Epidermal melanocyte (primary cell): Measurements from ENCODE around the gene WDR27.
"Not testable (repeated sequence)": the region's sequence is repeated elsewhere in the genome, so short reads cannot be mapped to it uniquely, and the experiment has no call there.

ENCODE experiments used
- DNase-seq: peaks from one replicate; pipeline ENCODE4 v3.0.0; 2011; ENCODE audit warnings: low spot score; ENCODE audit not compliant: insufficient read length

Gene WDR27

DNA sequence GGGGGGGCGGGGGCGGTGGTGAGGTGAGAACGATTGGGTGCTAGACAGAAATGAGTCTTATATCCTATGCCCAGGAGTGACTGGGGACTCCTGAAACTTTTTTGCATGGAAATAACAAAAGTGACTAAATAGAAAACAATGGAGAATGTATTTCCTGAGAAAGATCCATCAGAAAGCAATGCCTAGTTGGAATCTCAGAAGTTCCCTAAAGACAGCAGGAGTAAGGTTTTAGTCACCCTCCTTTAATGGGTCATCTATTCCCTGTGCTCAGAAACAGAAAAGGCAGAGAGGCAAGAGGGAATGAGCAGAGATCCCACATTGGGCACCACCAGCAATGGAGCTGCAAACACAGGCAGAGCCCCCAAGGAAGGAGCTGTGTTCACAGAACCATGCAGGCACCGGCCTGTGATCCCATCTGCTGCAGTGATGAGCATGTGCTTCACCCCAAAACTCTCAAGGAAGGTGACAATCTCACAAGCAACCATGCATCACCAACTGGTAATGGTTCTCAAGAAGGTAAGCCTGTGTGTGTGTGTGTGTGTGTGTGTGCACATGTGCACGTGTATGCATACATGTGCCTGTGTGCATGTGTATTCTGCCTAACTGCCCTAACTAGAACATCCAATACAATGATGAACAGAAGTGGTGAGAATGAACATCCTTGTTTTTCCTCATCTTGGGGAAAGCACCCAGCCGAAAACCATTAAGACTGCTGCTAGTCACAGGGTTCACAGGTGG is 168.4 kb downstream of the WDR27 start:
- DNase-seq: no peak

DNA sequence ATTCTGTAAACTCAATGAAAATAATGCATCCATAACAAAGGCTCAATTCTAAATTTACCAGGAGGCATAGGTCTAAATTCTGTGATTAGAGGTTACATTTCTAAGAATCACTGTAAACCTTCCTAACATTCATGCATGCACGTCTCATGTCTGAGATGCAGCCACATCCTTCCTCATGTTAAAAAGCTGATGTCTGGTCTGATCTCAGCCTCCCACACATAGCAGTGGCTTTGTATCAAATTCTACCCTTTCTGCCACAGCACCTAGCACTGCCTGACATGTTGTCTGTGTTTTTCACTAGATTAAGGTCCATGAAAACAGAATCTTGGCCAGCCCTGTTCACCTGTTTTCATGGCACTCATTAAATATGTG is 171.1 kb downstream of the WDR27 start:
- no peak for DNase-seq

DNA sequence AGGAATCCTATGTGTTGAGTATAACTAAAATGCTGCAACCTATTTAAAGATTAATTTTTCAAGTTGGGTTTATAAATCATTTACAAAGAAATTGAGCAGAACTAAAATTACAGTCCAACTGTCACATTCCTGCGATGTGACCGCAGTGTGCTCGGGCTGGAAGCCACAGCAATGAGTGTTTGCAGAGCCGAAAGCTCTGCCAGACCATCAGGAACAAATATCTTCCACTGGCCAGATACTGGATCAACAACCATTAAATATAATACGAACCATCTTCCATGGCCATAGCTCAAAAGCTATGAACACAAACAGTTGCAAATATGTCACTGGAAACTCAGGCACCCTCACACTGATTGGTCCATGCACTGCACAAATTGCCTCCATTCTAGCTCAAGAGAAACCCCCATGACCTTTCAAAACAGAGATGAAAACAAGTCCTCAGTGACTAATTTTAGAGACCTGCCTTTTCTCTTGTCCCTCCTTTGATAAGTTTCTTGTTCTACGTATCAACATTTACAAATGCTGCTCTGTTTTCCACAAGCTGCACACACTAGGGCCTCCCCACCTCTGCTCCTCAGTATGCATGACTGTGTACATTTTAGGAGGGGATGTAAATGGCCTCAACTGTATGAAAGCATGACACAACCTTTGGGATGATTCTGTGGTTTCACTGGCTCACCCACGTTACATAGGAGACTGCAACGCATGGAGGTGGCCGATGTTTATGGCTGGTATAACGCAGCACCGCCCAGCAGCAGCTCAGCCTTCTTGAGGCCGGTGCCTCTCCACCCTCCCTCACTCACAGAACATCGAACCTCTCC is 171.7 kb downstream of the WDR27 start:
- DNase-seq: no peak

- no peak for DNase-seq
Observed at GRCh38 chr6:169528755-169529154, 173.1 kb downstream of the WDR27 start.

DNA sequence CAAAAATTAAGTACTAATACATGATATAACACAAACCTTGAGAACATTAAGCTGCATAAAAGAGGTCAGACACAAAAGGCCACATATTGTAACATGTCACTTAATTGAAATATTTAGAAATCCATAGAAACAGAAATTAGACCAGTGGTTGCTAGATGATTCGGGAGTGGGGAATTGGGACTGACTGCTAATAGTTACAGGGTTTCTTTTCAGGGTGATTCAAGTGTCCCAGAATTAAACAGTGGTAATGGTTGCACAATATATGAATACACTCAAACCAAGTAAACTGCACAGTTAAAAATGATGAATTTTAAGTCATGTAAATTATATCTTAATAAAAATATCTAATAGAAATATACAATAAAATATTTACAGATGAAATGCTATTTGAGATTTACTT is 174.5 kb downstream of the WDR27 start:
- DNase-seq: no peak

DNA sequence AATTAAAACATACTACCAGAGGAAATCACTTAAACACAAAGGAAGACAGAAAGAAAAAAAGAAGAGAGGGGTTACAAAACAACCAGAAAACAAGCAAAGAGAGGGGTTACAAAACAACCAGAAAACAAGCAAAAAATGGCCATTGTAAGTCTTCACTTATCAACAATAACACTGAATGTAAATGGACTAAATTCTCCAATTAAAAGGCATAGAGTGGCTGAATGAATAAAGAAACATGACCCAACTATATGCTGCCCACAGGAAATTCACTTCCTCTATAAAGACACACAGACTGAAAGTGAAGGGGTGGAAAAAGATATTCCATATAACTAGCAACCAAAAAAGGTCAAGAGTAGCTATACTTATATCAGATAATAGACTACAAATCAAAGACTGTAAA is 180.0 kb downstream of the WDR27 start:
- no peak for DNase-seq

DNA sequence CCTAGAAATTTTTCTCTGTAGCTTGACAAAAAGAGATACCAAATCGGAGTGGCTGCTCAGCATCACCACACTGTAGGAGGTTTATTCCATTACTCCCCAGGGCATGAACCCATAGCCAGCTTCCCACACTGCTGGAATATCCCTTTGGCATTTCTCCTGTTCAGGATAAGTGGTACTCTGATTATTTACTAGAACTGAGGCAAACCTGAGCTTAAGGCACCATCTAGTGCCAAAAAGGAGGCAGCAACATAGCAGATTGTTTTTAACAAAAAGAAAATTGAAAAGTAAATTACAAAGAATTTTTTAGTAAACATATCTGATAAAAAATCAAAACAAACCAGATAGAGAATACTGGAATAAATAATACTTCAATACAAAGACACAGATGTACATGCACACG is 181.7 kb downstream of the WDR27 start:
- DNase-seq: no peak

DNA sequence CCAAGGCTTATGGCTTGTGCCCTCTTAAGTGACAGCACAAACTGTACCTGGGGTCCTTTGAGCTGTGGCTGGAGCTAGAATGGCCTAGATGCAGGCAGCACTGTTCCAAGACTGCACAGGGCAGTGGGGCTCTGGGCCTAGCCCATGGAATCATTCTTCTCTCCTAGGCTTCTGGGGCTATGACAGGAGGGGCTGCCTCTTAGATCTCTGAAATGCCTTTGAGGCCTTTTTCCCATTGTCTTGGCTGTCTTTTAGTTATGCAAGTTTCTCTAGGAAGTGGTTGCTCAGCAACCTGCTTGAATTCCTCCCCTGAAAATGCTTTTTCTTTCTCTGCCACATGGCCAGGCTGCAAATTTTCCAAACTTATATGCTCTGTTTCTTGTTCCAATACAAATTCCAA is 183.4 kb downstream of the WDR27 start:
- no peak for DNase-seq

- DNase-seq: no peak
Observed at GRCh38 chr6:169513478-169514193, 188.2 kb downstream of the WDR27 start.

GRCh38 chr6:169511785-169512184 is 190.0 kb downstream of the WDR27 start:
- DNase-seq: not testable (repeated sequence)

DNA sequence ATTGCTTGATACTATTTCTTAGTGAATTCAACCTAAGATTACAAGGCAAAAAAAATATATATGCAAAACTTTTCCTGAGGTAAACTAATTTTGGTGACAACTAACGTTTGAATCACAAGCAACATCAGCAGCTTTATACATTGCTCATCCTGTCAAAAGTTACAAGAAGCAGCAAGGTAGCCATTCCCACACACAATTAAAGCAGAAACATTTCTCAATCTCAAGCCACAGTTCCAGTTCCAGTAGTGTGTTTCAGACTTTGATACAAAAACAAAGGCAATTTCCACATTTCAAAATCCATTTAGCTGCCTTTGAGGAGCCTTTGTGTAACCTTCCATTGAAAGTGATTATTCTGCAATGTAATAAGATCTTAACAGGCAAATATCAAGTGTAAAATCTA is 191.0 kb downstream of the WDR27 start:
- DNase-seq: no peak

- no peak for DNase-seq
Observed at GRCh38 chr6:169508452-169508851, 193.4 kb downstream of the WDR27 start.

- DNase-seq: no peak
Observed at GRCh38 chr6:169503422-169504152, 198.2 kb downstream of the WDR27 start.

GRCh38 chr6:169502445-169502844 is 199.4 kb downstream of the WDR27 start:
- no peak for DNase-seq

GRCh38 chr6:169501777-169502313 is 200.0 kb downstream of the WDR27 start:
- no peak for DNase-seq

DNA sequence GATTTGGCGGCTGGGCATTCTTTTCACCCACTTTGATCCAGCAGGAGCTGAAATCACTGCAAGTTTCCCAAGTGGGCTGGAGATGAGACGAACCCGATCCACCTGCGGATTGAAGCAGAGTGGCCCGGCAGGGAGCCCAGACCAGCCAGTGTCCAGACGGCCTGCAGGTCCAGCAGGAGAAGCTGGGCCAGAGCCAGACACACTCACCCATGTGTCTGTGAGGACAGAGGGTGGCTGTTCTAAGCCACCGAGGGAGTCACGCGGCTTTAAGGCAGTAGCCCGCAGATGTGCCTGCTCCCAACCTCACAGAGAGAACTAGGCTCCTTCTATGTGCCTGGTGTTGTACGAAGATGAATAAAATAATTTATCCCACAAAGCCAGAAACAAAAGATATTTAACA is 200.7 kb downstream of the WDR27 start:
- no peak for DNase-seq

- no peak for DNase-seq
Observed at GRCh38 chr6:169500688-169501087, 201.1 kb downstream of the WDR27 start.

- no peak for DNase-seq
Observed at GRCh38 chr6:169499848-169500247, 202.0 kb downstream of the WDR27 start.

- no peak for DNase-seq
Observed at GRCh38 chr6:169498916-169499513, 202.8 kb downstream of the WDR27 start.

DNA sequence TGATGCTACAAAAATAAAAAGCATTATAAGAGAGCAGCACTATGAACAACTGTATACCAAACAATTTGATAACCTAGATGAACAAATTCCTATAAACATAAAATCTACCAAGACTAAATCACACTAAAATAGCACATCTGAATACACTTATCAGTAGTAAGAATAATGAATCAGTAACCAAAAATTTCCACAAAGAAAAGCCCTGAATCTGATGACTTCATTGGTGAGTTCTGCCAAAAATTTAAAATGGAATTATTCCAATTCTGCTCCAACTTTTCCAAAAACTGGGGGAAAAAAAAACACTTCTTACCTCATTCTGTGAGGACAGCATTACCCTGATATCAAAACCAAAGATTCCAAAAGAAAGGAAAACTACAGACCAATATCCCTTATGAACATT is 206.2 kb downstream of the WDR27 start:
- DNase-seq: no peak

GRCh38 chr6:169494038-169494437 is 207.8 kb downstream of the WDR27 start:
- no peak for DNase-seq
